Fibroblast of pulmonary artery (primary cell): Measurements from ENCODE around the gene TECPR2.

ENCODE experiments used
- DNase-seq: peaks from one replicate; pipeline ENCODE4 v3.0.0-alpha.2; 2010; ENCODE audit warnings: low read depth
- H3K4me3 ChIP-seq: replicated peaks from 2 replicates; pipeline ENCODE4 v1.5.1; 2011; ENCODE audit warnings: low read depth, mild to moderate bottlenecking, control low read depth, low read length, moderate library complexity
- CTCF ChIP-seq: IDR thresholded peaks from 2 replicates; pipeline ENCODE4 v1.5.1; 2011; ENCODE audit warnings: mild to moderate bottlenecking, control low read depth, low read length, inconsistent platforms; ENCODE audit errors: missing control alignments

The TECPR2 gene

GRCh38 chr14:102375119-102375518, 12.4 kb downstream of the TECPR2 start:
- TF ChIP-seq CTCF: no peak
- H3K4me3 ChIP-seq: no peak overlapping the region
- no peak for DNase-seq

GRCh38 chr14:102377696-102378095, 15.0 kb downstream of the TECPR2 start:
- DNase-seq: no peak
- TF ChIP-seq CTCF: no peak
- H3K4me3 ChIP-seq: no peak overlapping the region

- no peak for DNase-seq
- no peak for TF ChIP-seq CTCF
- H3K4me3 ChIP-seq: no peak overlapping the region
These were observed 16.1 kb downstream of the TECPR2 start for GRCh38 chr14:102378830-102379229.

GRCh38 chr14:102387086-102387485, 24.3 kb downstream of the TECPR2 start:
- H3K4me3 ChIP-seq: no peak overlapping the region
- no peak for TF ChIP-seq CTCF
- no peak for DNase-seq

GRCh38 chr14:102389246-102389645, 26.5 kb downstream of the TECPR2 start:
- no peak for DNase-seq
- no peak for TF ChIP-seq CTCF
- no peak overlapping the region for H3K4me3 ChIP-seq

GRCh38 chr14:102390064-102390855, 27.5 kb downstream of the TECPR2 start:
- DNase-seq: peak; percentile 43
- TF ChIP-seq CTCF: no peak
- H3K4me3 ChIP-seq: no peak overlapping the region

GRCh38 chr14:102392506-102392905, 29.8 kb downstream of the TECPR2 start:
- no peak overlapping the region for H3K4me3 ChIP-seq
- no peak for TF ChIP-seq CTCF
- DNase-seq: no peak
